K562 treated with DMSO at 1 percent for 12 hours (cell line): Measurements from ENCODE around the gene CENPT. TPM values are rescaled to one million over a fixed set of nuclear protein-coding genes. Genes with fewer than 3 reads are reported as not detected.

Experiments
- total RNA-seq: library from RNA; unstranded; fragments of 300-600 nt; gene quantifications from 2 replicates; pipeline ENCODE4 v1.2.3, GENCODE V29; 2022; ENCODE audit not compliant: insufficient read depth

Gene CENPT, protein sequence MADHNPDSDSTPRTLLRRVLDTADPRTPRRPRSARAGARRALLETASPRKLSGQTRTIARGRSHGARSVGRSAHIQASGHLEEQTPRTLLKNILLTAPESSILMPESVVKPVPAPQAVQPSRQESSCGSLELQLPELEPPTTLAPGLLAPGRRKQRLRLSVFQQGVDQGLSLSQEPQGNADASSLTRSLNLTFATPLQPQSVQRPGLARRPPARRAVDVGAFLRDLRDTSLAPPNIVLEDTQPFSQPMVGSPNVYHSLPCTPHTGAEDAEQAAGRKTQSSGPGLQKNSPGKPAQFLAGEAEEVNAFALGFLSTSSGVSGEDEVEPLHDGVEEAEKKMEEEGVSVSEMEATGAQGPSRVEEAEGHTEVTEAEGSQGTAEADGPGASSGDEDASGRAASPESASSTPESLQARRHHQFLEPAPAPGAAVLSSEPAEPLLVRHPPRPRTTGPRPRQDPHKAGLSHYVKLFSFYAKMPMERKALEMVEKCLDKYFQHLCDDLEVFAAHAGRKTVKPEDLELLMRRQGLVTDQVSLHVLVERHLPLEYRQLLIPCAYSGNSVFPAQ
- total RNA-seq: 49.8 and 70.8 TPM in 2 replicates

GRCh38 chr16:67847064-67847861 is at the start of gene CENPT:
Gene CENPT, minus strand, starts transcription at chr16:67847693. Its CDS starts 13,834 bp downstream, at chr16:67833859.

DNA sequence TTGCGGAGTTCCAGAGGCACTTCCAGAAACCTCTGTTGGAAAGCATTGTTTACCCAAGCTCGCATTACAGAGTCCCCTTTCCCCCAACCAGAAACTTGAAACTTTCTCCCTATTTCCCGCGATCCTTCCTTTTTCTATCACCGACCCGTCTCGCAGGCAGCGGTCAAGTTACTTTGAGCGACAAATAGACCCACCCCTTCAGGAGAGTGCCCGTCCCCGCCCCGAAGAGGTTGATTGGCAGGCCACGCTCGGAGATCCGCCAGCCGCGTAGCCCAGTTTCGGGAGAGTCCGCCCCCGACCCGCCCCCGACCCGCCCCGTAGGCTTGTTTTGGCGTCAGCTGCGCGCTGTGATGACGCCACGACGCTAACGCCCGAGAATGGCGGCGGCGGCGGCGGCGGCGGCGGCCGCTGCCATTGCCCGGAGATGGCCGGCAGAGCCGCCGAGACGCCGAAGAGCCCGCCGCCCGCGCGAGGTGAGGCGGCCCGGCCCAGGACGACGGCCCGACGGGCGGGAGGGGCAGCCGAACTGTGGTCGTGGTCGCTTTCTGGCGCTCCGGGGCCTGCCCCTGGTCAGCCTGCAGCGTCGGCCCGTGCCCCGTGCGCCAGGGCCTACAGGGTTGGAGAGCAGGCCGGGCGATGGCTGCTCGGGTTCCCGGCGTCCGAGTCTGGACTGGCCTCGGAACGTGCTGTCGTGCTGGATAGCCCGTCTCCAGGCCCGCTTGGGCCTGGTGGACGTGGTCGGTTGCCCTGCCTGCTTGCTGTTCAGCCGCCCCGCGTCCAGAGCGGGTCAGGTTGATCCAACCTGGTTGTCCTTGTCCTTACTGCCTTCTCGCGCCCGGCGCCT is 45.6 kb upstream of the CENPT start, which contains the start of gene PSKH1:
PSKH1 (plus strand) TSS at position 356 of the 844 bp plus-strand sequence. CDS start 15,496 bp downstream, outside the sequence.

GRCh38 chr16:67884684-67885083 is 37.2 kb upstream of the CENPT start, which contains the start of gene NRN1L:
Gene NRN1L, plus strand, starts transcription at chr16:67884885. Its CDS starts 19 bp downstream, at chr16:67884904.

GRCh38 chr16:67872631-67873434 is 25.3 kb upstream of the CENPT start, which contains the start of gene EDC4:
Gene EDC4, plus strand, starts transcription at chr16:67873052. Its CDS starts 210 bp downstream, at chr16:67873262.

GRCh38 chr16:67846320-67847063 is 1.0 kb downstream of the CENPT start, which contains the start of gene NUTF2:
Gene NUTF2, plus strand, starts transcription at chr16:67846933. Its CDS starts 18,198 bp downstream, at chr16:67865131.

GRCh38 chr16:67841816-67842508 is 5.5 kb downstream of the CENPT start, which contains the start of gene THAP11:
Gene THAP11, plus strand, starts transcription at chr16:67842320. Its CDS starts 235 bp downstream, at chr16:67842555.

DNA sequence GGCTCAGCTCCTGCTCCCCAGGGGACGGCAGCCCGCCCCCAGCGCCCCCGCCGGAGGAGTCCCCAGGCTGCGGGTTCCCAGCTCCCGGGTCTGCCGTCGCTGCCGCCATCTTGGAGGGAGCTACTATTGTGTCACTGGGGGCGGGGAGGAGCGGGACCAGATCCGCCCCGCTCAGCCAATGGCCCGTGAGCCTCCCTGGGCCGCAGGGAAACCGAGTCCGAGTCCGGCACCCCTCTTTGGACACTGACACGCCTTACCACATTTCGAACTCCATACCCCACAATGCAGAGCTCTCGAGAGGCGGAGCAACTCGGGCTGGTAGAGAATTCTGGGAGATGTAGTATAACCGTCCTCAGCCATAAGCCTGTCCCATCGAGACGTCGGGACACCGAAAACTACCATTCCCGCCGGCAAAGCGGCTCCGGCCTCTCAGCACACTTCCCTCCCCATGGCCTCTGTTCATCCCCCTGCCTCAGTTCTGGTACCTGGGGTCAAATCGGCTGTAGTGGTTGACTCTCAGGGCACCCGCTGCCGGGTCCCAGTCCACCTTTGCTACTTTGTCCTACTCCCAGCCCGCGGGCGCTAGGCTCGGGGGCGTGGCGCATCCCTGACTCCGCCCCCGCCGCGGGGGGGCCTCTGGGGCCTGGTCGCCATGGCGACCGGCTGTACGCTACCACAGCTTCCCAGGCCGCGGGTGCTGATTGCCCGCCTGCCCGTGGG is 40.9 kb downstream of the CENPT start, which contains the start of the genes RANBP10 and TSNAXIP1:
RANBP10 (minus strand) TSS at position 133 of the 720 bp plus-strand sequence; CDS start at position 109, 24 bp downstream.
TSNAXIP1 (plus strand) TSS at position 462 of the 720 bp plus-strand sequence. CDS start 261 bp downstream, outside the sequence.

Other genes starting within 250 kb of the CENPT start
- 0.36 and 2.1 TPM in 2 replicates for gene CARMIL2, start 202.5 kb downstream of the CENPT start, total RNA-seq
- gene ACD, start 187.4 kb downstream of the CENPT start, total RNA-seq: 43.3 and 43.7 TPM in 2 replicates
- 2.0 and 2.6 TPM in 2 replicates for gene PARD6A, start 186.7 kb downstream of the CENPT start, total RNA-seq
- gene ENKD1, start 180.9 kb downstream of the CENPT start, total RNA-seq: 11.1 and 13.9 TPM in 2 replicates
- 0.63 and 1.4 TPM in 2 replicates for gene C16orf86, start 180.9 kb downstream of the CENPT start, total RNA-seq
- gene GFOD2, start 128.4 kb downstream of the CENPT start, total RNA-seq: 12.6 and 16.6 TPM in 2 replicates
- 5.9 and 18.0 TPM in 2 replicates for gene RANBP10, start 41.1 kb downstream of the CENPT start, total RNA-seq
- gene TSNAXIP1, start 40.8 kb downstream of the CENPT start, total RNA-seq: not detected in 2 replicates
- gene THAP11, start 5.4 kb downstream of the CENPT start, total RNA-seq: 42.8 and 44.4 TPM in 2 replicates
- 73.0 and 85.5 TPM in 2 replicates for gene NUTF2, start 760 bp downstream of the CENPT start, total RNA-seq
- 44.1 and 77.8 TPM in 2 replicates for gene EDC4, start 25.4 kb upstream of the CENPT start, total RNA-seq
- gene NRN1L, start 37.2 kb upstream of the CENPT start, total RNA-seq: 3.5 and 4.0 TPM in 2 replicates
- gene PSKH1, start 45.6 kb upstream of the CENPT start, total RNA-seq: 26.9 and 37.2 TPM in 2 replicates
- 1.0 and 1.2 TPM in 2 replicates for gene CTRL, start 84.2 kb upstream of the CENPT start, total RNA-seq
- gene PSMB10, start 89.2 kb upstream of the CENPT start, total RNA-seq: 68.4 and 108 TPM in 2 replicates
- 5.9 and 13.3 TPM in 2 replicates for gene LCAT, start 96.4 kb upstream of the CENPT start, total RNA-seq
- 12.0 and 20.0 TPM in 2 replicates for gene SLC12A4, start 120.9 kb upstream of the CENPT start, total RNA-seq
- not detected in 2 replicates for gene DPEP3, start 132.8 kb upstream of the CENPT start, total RNA-seq
- 1.7 and 4.6 TPM in 2 replicates for gene DPEP2, start 151.8 kb upstream of the CENPT start, total RNA-seq
- gene DPEP2NB, start 168.2 kb upstream of the CENPT start, total RNA-seq: not detected in 2 replicates
- gene DDX28, start 175.5 kb upstream of the CENPT start, total RNA-seq: 12.3 and 13.7 TPM in 2 replicates
- gene DUS2, start 175.6 kb upstream of the CENPT start, total RNA-seq: 8.5 and 13.1 TPM in 2 replicates
- 12.5 and 41.1 TPM in 2 replicates for gene NFATC3, start 237.7 kb upstream of the CENPT start, total RNA-seq